Kidney epithelial cell (primary cell): ENCODE measurements around the gene THSD4. TPM values are rescaled to one million over a fixed set of nuclear protein-coding genes. Genes with fewer than 3 reads are reported as not detected.

Experiments used
- DNase-seq: peaks from one replicate; pipeline ENCODE4 v3.0.0-alpha.2; 2010; ENCODE audit warnings: low read depth
- H3K27me3 ChIP-seq: 2 replicates; pipeline ENCODE4 v1.6.0; 2011; ENCODE audit warnings: low read length; ENCODE audit not compliant: control insufficient read depth, insufficient read depth
- H3K36me3 ChIP-seq: 2 replicates; pipeline ENCODE4 v1.5.1; 2011; ENCODE audit warnings: low read length; ENCODE audit not compliant: control insufficient read depth, insufficient read depth
- H3K4me3 ChIP-seq: 2 replicates; pipeline ENCODE4 v1.5.1; 2011; ENCODE audit warnings: low read depth, mild to moderate bottlenecking, control low read depth, low read length
- CTCF ChIP-seq: IDR thresholded peaks from 2 replicates; pipeline ENCODE4 v1.5.1; 2011; ENCODE audit warnings: mild to moderate bottlenecking, moderate library complexity, low read length, control low read depth, inconsistent platforms; ENCODE audit not compliant: insufficient read depth, poor library complexity, severe bottlenecking
- total RNA-seq: library from RNA; depleted of rRNA; stranded (reverse); fragments of >200 nt; gene quantifications from 2 replicates; pipeline ENCODE4 v1.2.3, GENCODE V29; 2015

The THSD4 gene
- total RNA-seq, 1 donor from 2014 or later: 17.7 TPM

GRCh38 chr15:71826196-71826595 lies 710.9 kb downstream of the THSD4 start:
- no peaks in the 10 kb centered on the region for H3K27me3 ChIP-seq
- DNase-seq: no peak
- no peak overlapping the region for H3K4me3 ChIP-seq
- no peak for TF ChIP-seq CTCF
- no peaks in the 10 kb centered on the region for H3K36me3 ChIP-seq

- no peak for TF ChIP-seq CTCF
- no peak for DNase-seq
- Histone ChIP-seq H3K36me3 (no peaks in the 10 kb centered on the region), H3K27me3 (no peaks in the 10 kb centered on the region), H3K4me3 (no peak overlapping the region)
Measured at GRCh38 chr15:71830981-71831380, 715.7 kb downstream of the THSD4 start.

Other genes with a start within 250 kb of the THSD4 start
- gene THAP10, start 223.0 kb upstream of the THSD4 start, total RNA-seq: 4.2 and 4.8 TPM in 2 replicates
- 53.0 and 62.0 TPM in 2 replicates for gene LRRC49, start 222.6 kb upstream of the THSD4 start, total RNA-seq